MCF 10A (cell line): ENCODE data around the gene STRBP. TPM values are rescaled to one million over a fixed set of nuclear protein-coding genes. Genes with fewer than 3 reads are reported as not detected.

Experiments
- BruUV-seq: library from RNA; stranded (reverse); fragments of 400-500 nt; replicated peaks from 2 replicates; lab custom pipeline; 2021; lab: Mats Ljungman, UMichigan
- CTCF ChIA-PET: fragments of 300-600 bp; sonication (Branson Sonifier 250); formaldehyde crosslinking; extraction: SDS; loops from one replicate; lab custom pipeline; 2021; ENCODE audit warnings: antibody characterized with exemption, inconsistent platforms; lab: Yijun Ruan, JAX
- POLR2A ChIA-PET: fragments of 300-600, 350-650 bp; sonication (Branson Sonifier 250); formaldehyde crosslinking; extraction: SDS; loops from one replicate; lab custom pipeline; 2020; ENCODE audit warnings: antibody characterized with exemption, inconsistent platforms; lab: Yijun Ruan, JAX
- DNase-seq: peaks from one replicate; pipeline ENCODE4 v3.0.0-alpha.2; 2018; ENCODE audit not compliant: unreplicated experiment
- H3K27ac Mint-ChIP-seq: one replicate; pipeline ENCODE4 v1.8.0; 2022; ENCODE audit warnings: mild to moderate bottlenecking, low read depth, mixed read lengths; ENCODE audit not compliant: unreplicated experiment
- H3K27me3 Mint-ChIP-seq: one replicate; pipeline ENCODE4 v1.8.0; 2022; ENCODE audit warnings: mixed read lengths; ENCODE audit not compliant: insufficient read depth, unreplicated experiment
- H3K36me3 Mint-ChIP-seq: one replicate; pipeline ENCODE4 v1.8.0; 2022; ENCODE audit warnings: mild to moderate bottlenecking, moderate library complexity, mixed read lengths; ENCODE audit not compliant: insufficient read depth, unreplicated experiment
- H3K4me1 Mint-ChIP-seq: one replicate; pipeline ENCODE4 v1.8.0; 2022; ENCODE audit warnings: mixed read lengths; ENCODE audit not compliant: insufficient read depth, unreplicated experiment
- H3K4me3 Mint-ChIP-seq: one replicate; pipeline ENCODE4 v1.8.0; 2022; ENCODE audit warnings: mild to moderate bottlenecking, moderate library complexity, mixed read lengths; ENCODE audit not compliant: unreplicated experiment
- H3K9me3 Mint-ChIP-seq: one replicate; pipeline ENCODE4 v1.8.0; 2022; ENCODE audit warnings: mixed read lengths; ENCODE audit not compliant: unreplicated experiment
- intact Hi-C: fragments of 100-400 bp; cut with micrococcal nuclease; formaldehyde crosslinking; loops from 2 replicates; pipeline ENCODE4 v1.14.1; 2022
- total RNA-seq: library from RNA; stranded (reverse); gene quantifications from 2 replicates; pipeline ENCODE4 v1.2.3, GENCODE V29; 2022
- TF ChIP-seq, protein P1 (sequence below): fragments of 200-600 bp; IDR thresholded peaks from one replicate; pipeline ENCODE4 v1.8.0; 2022; ENCODE audit warnings: antibody characterized with exemption, mild to moderate bottlenecking; ENCODE audit not compliant: unreplicated experiment

Gene STRBP
- total RNA-seq, 1 experiment from 2014 or later: 9.4 TPM

GRCh38 chr9:123113185-123113584 lies 155.2 kb downstream of the STRBP start:
- CTCF ChIA-PET: interaction anchor here (0.6 to 1.4 kb wide), 2 partner anchors 12 to 236 kb away, joined by 3 read pairs; no protein-coding TSS in a partner anchor
- intact Hi-C loops: no loop called here
- H3K36me3 Mint-ChIP-seq: peaks cover 22% of the 10 kb centered on the region

GRCh38 chr9:123112015-123112975 lies 156.1 kb downstream of the STRBP start:
- POLR2A ChIA-PET: no interaction called here
- H3K36me3 Mint-ChIP-seq: peaks cover 27% of the 10 kb centered on the region
- no peak overlapping the region for H3K4me3 Mint-ChIP-seq
- BruUV-seq: no TSS peak
- no peaks in the 10 kb centered on the region for H3K9me3 Mint-ChIP-seq
- intact Hi-C loops: no loop called here
- TF ChIP-seq, protein P1, sequence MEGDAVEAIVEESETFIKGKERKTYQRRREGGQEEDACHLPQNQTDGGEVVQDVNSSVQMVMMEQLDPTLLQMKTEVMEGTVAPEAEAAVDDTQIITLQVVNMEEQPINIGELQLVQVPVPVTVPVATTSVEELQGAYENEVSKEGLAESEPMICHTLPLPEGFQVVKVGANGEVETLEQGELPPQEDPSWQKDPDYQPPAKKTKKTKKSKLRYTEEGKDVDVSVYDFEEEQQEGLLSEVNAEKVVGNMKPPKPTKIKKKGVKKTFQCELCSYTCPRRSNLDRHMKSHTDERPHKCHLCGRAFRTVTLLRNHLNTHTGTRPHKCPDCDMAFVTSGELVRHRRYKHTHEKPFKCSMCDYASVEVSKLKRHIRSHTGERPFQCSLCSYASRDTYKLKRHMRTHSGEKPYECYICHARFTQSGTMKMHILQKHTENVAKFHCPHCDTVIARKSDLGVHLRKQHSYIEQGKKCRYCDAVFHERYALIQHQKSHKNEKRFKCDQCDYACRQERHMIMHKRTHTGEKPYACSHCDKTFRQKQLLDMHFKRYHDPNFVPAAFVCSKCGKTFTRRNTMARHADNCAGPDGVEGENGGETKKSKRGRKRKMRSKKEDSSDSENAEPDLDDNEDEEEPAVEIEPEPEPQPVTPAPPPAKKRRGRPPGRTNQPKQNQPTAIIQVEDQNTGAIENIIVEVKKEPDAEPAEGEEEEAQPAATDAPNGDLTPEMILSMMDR: no peak
- H3K27ac Mint-ChIP-seq: no peak overlapping the region
- CTCF ChIA-PET: interaction anchor here (0.9 to 1.7 kb wide), 2 partner anchors 12 to 238 kb away, joined by 3 to 6 read pairs; no protein-coding TSS in a partner anchor
- no peak for DNase-seq
- no peaks in the 10 kb centered on the region for H3K27me3 Mint-ChIP-seq
- H3K4me1 Mint-ChIP-seq: no peaks in the 10 kb centered on the region

More at GRCh38 chr9:123113185-123113584, 155.2 kb downstream of the STRBP start:
- H3K4me3 Mint-ChIP-seq: no peak overlapping the region
- H3K9me3 Mint-ChIP-seq: no peaks in the 10 kb centered on the region
- POLR2A ChIA-PET: no interaction called here
- H3K4me1 Mint-ChIP-seq: no peaks in the 10 kb centered on the region
- TF ChIP-seq, protein P1: no peak
- BruUV-seq: no TSS peak
- H3K27ac Mint-ChIP-seq: peak overlapping the region; percentile 63
- H3K27me3 Mint-ChIP-seq: no peaks in the 10 kb centered on the region
- DNase-seq: no peak

DNA sequence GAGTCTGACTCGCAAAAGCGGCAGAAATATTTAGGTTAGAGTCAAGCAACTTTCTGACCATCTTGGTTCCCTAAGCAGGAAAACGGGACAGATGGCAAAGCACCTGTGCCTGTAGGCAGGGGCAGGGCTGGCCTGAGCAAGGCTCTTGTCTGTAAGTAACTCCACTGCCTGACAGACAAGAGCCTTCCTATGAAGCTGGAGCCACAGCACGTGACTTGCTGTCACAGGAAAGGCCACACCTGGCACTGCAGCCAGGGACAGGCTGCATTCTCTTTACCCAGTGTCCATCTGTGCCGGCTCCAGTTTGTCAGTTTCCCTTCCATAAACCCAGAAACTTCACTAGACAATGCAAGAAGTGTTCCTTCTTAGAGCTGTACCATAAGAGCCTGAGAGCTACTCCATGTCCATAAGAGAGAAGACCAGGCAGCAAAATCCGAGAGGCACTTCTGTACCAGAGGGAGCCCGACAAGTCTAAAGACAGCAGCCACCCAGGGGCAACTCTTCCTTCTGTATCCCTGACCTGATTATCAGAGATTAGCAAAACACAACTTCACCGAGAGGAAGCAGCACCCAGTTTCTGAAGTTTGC lies 156.9 kb downstream of the STRBP start:
- TF ChIP-seq, protein P1: no peak
- DNase-seq: no peak
- Mint-ChIP-seq H3K4me3 (no peak overlapping the region), H3K36me3 (peaks cover 35% of the 10 kb centered on the region), H3K9me3 (no peaks in the 10 kb centered on the region), H3K27ac (no peak overlapping the region), H3K27me3 (no peaks in the 10 kb centered on the region), H3K4me1 (no peaks in the 10 kb centered on the region)
- BruUV-seq: no TSS peak
- intact Hi-C loops: no loop called here
- ChIA-PET CTCF (interaction anchor here (0.9 to 1.7 kb wide), 2 partner anchors 13 to 238 kb away, joined by 3 to 6 read pairs; no protein-coding TSS in a partner anchor), POLR2A (no interaction called here)
